ENCODE data around the gene EXOC4.

EXOC4 gene

GRCh38 chr7:133543657-133544056 lies 290.8 kb downstream of the EXOC4 start:
- no peak for DNase-seq

GRCh38 chr7:133545618-133546017 lies 292.7 kb downstream of the EXOC4 start:
- DNase-seq, result no peak

GRCh38 chr7:133547981-133548380 lies 295.1 kb downstream of the EXOC4 start:
- DNase-seq, result no peak

- DNase-seq, result no peak
These were observed 296.8 kb downstream of the EXOC4 start for GRCh38 chr7:133549633-133550032.

- no peak for DNase-seq
These were observed 297.3 kb downstream of the EXOC4 start for GRCh38 chr7:133550145-133550544.

- no peak for DNase-seq
These were observed 297.9 kb downstream of the EXOC4 start for GRCh38 chr7:133550811-133551210.

GRCh38 chr7:133551466-133551865 lies 298.6 kb downstream of the EXOC4 start:
- no peak for DNase-seq

GRCh38 chr7:133552079-133552478 lies 299.2 kb downstream of the EXOC4 start:
- DNase-seq, result no peak

- no peak for DNase-seq
These were observed 301.5 kb downstream of the EXOC4 start for GRCh38 chr7:133554330-133554729.

- no peak for DNase-seq
These were observed 303.2 kb downstream of the EXOC4 start for GRCh38 chr7:133556048-133556447.

- DNase-seq, result no peak
These were observed 303.7 kb downstream of the EXOC4 start for GRCh38 chr7:133556553-133556952.

GRCh38 chr7:133560900-133561299 lies 308.0 kb downstream of the EXOC4 start:
- no peak for DNase-seq

- DNase-seq, result no peak
These were observed 308.5 kb downstream of the EXOC4 start for GRCh38 chr7:133561396-133561795.

- no peak for DNase-seq
These were observed 309.7 kb downstream of the EXOC4 start for GRCh38 chr7:133562621-133563020.

GRCh38 chr7:133563251-133563650 lies 310.4 kb downstream of the EXOC4 start:
- DNase-seq, result no peak

GRCh38 chr7:133564484-133564883 lies 311.6 kb downstream of the EXOC4 start:
- DNase-seq, result no peak

GRCh38 chr7:133568544-133568943 lies 315.7 kb downstream of the EXOC4 start:
- no peak for DNase-seq

- DNase-seq, result no peak
These were observed 317.4 kb downstream of the EXOC4 start for GRCh38 chr7:133570321-133570720.

- DNase-seq, result no peak
These were observed 318.2 kb downstream of the EXOC4 start for GRCh38 chr7:133571076-133571475.

GRCh38 chr7:133572087-133572486 lies 319.2 kb downstream of the EXOC4 start:
- no peak for DNase-seq

- no peak for DNase-seq
These were observed 320.0 kb downstream of the EXOC4 start for GRCh38 chr7:133572843-133573242.

GRCh38 chr7:133573554-133574265 lies 320.8 kb downstream of the EXOC4 start:
- no peak for DNase-seq

GRCh38 chr7:133575726-133576440 lies 323.0 kb downstream of the EXOC4 start:
- DNase-seq, result no peak

- no peak for DNase-seq
These were observed 323.8 kb downstream of the EXOC4 start for GRCh38 chr7:133576612-133577168.
